CD4-positive, alpha-beta memory T cell (primary cell): ENCODE measurements around the gene GJE1. TPM values are rescaled to one million over a fixed set of nuclear protein-coding genes. Genes with fewer than 3 reads are reported as not detected.

Experiments
- CTCF ChIA-PET: fragments of 350-600 bp; sonication (Branson Sonifier 250); formaldehyde crosslinking; loops from one replicate; lab custom pipeline; 2021; ENCODE audit warnings: inconsistent platforms; ENCODE audit not compliant: partially characterized antibody; lab: Charles Lee
- POLR2A ChIA-PET: fragments of 350-600 bp; sonication (Branson Sonifier 250); formaldehyde crosslinking; loops from one replicate; lab custom pipeline; 2021; ENCODE audit not compliant: partially characterized antibody; lab: Charles Lee
- DNase-seq, 5 donors: peaks; one replicate each; pipeline versions ENCODE4 v3.0.0 to v3.0.0-alpha.2; 2020 to 2022; ENCODE audit warnings: mixed read lengths in 1 of 5
- H3K27ac ChIP-seq: one replicate; pipeline ENCODE4 v1.7.0; 2013; ENCODE audit warnings: low read depth, low read length
- H3K27me3 ChIP-seq: 2 replicates; pipeline ENCODE4 v1.7.0; 2013; ENCODE audit warnings: mild to moderate bottlenecking, low read length, moderate library complexity; ENCODE audit not compliant: insufficient read depth
- H3K36me3 ChIP-seq: 2 replicates; pipeline ENCODE4 v1.7.0; 2013; ENCODE audit warnings: mild to moderate bottlenecking, low read length, moderate library complexity; ENCODE audit not compliant: insufficient read depth
- H3K4me1 ChIP-seq: 2 replicates; pipeline ENCODE4 v1.7.0; 2013; ENCODE audit warnings: mild to moderate bottlenecking, low read length, moderate library complexity; ENCODE audit not compliant: insufficient read depth
- H3K4me3 ChIP-seq, 2 donors: one replicate each; pipeline ENCODE4 v1.7.0; 2013; ENCODE audit warnings: low read length in 2 of 2, mild to moderate bottlenecking in 1 of 2
- H3K9me3 ChIP-seq, 2 donors: one replicate each; pipeline ENCODE4 v1.7.0; 2013; ENCODE audit warnings: low read length in 2 of 2, control low read depth in 1 of 2; ENCODE audit not compliant: control insufficient read depth in 1 of 2
- H3K27ac Mint-ChIP-seq, 7 donors: one replicate each; pipeline ENCODE4 v1.8.0; 2020 to 2021; ENCODE audit warnings: mixed read lengths in 7 of 7, mild to moderate bottlenecking in 6 of 7, inconsistent platforms in 3 of 7, moderate library complexity in 3 of 7
- H3K27me3 Mint-ChIP-seq, 2 donors: one replicate each; pipeline ENCODE4 v1.8.0; 2020 to 2021; ENCODE audit warnings: mixed read lengths in 2 of 2
- H3K36me3 Mint-ChIP-seq, 2 donors: one replicate each; pipeline ENCODE4 v1.8.0; 2020 to 2021; ENCODE audit warnings: mixed read lengths in 2 of 2, inconsistent platforms in 1 of 2, mild to moderate bottlenecking in 1 of 2
- H3K4me1 Mint-ChIP-seq, 4 donors: one replicate each; pipeline ENCODE4 v1.8.0; 2020 to 2021; ENCODE audit warnings: mixed read lengths in 4 of 4, mild to moderate bottlenecking in 1 of 4
- H3K4me3 Mint-ChIP-seq, 8 donors: one replicate each; pipeline ENCODE4 v1.8.0; 2020 to 2021; ENCODE audit warnings: mixed read lengths in 8 of 8, mild to moderate bottlenecking in 7 of 8, moderate library complexity in 6 of 8, inconsistent platforms in 3 of 8
- H3K9me3 Mint-ChIP-seq, 8 donors: one replicate each; pipeline ENCODE4 v1.8.0; 2020 to 2021; ENCODE audit warnings: mixed read lengths in 8 of 8, mild to moderate bottlenecking in 5 of 8, inconsistent platforms in 3 of 8, moderate library complexity in 1 of 8
- intact Hi-C: fragments of 100-400 bp; cut with micrococcal nuclease; formaldehyde crosslinking; loops from one replicate; pipeline ENCODE4 v1.15.1; 2023
- polyA plus RNA-seq, 2 donors: library from polyadenylated mRNA; unstranded; fragments of 300-500 nt; fragmentation: Illumina TruSeq; gene quantifications; one replicate each; pipeline ENCODE4 v1.2.3, GENCODE V29; 2021
- total RNA-seq, 2 experiments: library from RNA; stranded (reverse); gene quantifications; one replicate each; pipeline ENCODE4 v1.2.3, GENCODE V29; 2021

The GJE1 gene
- total and polyA plus RNA-seq, 4 experiments from 2014 or later: not detected

- Mint-ChIP-seq H3K27me3 (no peaks in the 10 kb centered on the region), H3K4me3 (no peak overlapping the region), H3K9me3 (peaks cover 0 to 18% (median 13%) of the 10 kb centered on the region in 8 donors), H3K36me3 (peaks cover 70 to 81% of the 10 kb centered on the region in 2 donors), H3K4me1 (peaks cover 8 to 15% (median 11%) of the 10 kb centered on the region in 4 donors), H3K27ac (no peak overlapping the region)
- Histone ChIP-seq H3K9me3 (peaks cover 0 to 3% of the 10 kb centered on the region in 2 donors), H3K4me1 (no peaks in the 10 kb centered on the region), H3K36me3 (peaks cover 20% of the 10 kb centered on the region), H3K27me3 (no peaks in the 10 kb centered on the region), H3K4me3 (no peak overlapping the region), H3K27ac (no peak overlapping the region)
- POLR2A ChIA-PET: no interaction called here
- intact Hi-C loops: no loop called here
- CTCF ChIA-PET: interaction anchor here (0.5 kb wide), 1 partner anchor 21 kb away, joined by 3 read pairs; no protein-coding TSS in a partner anchor
- no peak for DNase-seq
Measured at GRCh38 chr6:142178129-142178528, 45.4 kb downstream of the GJE1 start.

DNA sequence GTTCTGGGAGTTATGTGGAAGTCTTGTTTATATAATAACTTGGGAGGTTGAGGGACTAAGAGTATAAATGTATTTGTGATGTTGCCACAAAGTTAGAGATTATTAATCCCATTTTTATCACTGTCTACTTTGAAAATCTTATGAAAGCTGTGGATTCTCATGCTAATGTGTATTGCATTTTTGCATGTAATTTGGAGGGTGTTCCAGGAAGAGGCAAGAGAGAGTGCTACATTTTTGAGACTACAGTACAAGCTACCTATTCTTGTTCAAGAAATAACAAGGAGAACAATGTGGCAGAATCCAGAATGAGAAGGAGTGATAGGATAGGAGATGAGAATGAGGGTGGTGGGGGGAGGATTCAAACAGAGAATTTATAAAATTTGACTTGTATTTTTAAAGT, 49.3 kb downstream of the GJE1 start:
- ChIA-PET CTCF (interaction anchor here (1.0 to 1.2 kb wide), 2 partner anchors 26 kb away, joined by 3 to 4 read pairs; no protein-coding TSS in a partner anchor), POLR2A (no interaction called here)
- Histone ChIP-seq H3K27ac (no peak overlapping the region), H3K4me1 (no peaks in the 10 kb centered on the region), H3K4me3 (no peak overlapping the region), H3K9me3 (peaks cover 0 to 3% of the 10 kb centered on the region in 2 donors), H3K36me3 (peaks cover 14% of the 10 kb centered on the region), H3K27me3 (no peaks in the 10 kb centered on the region)
- Mint-ChIP-seq H3K9me3 (peaks cover 0 to 13% (median 11%) of the 10 kb centered on the region in 8 donors), H3K4me3 (no peak overlapping the region), H3K4me1 (peaks cover 9 to 24% (median 18%) of the 10 kb centered on the region in 4 donors), H3K27ac (peak overlapping the region in 1 of 7 donors; percentile 5), H3K36me3 (peaks cover 40 to 45% of the 10 kb centered on the region in 2 donors), H3K27me3 (no peaks in the 10 kb centered on the region)
- DNase-seq: no peak
- intact Hi-C loops: no loop called here

GRCh38 chr6:142183351-142183750, 50.6 kb downstream of the GJE1 start:
- Mint-ChIP-seq H3K4me1 (peaks cover 9 to 24% (median 18%) of the 10 kb centered on the region in 4 donors), H3K9me3 (peaks cover 0 to 1% (median under 1%) of the 10 kb centered on the region in 8 donors), H3K36me3 (peaks cover 31 to 32% of the 10 kb centered on the region in 2 donors), H3K27ac (no peak overlapping the region), H3K4me3 (no peak overlapping the region), H3K27me3 (no peaks in the 10 kb centered on the region)
- H3K27ac ChIP-seq: no peak overlapping the region
- H3K4me1 ChIP-seq: no peaks in the 10 kb centered on the region
- no peaks in the 10 kb centered on the region for H3K27me3 ChIP-seq
- H3K36me3 ChIP-seq: peaks cover 4% of the 10 kb centered on the region
- POLR2A ChIA-PET: no interaction called here
- H3K4me3 ChIP-seq: no peak overlapping the region
- no peak for DNase-seq
- H3K9me3 ChIP-seq: no peaks in the 10 kb centered on the region
- intact Hi-C loops: no loop called here
- CTCF ChIA-PET: interaction anchor here (1.0 to 1.2 kb wide), 2 partner anchors 24 to 27 kb away, joined by 3 to 4 read pairs; no protein-coding TSS in a partner anchor

DNA sequence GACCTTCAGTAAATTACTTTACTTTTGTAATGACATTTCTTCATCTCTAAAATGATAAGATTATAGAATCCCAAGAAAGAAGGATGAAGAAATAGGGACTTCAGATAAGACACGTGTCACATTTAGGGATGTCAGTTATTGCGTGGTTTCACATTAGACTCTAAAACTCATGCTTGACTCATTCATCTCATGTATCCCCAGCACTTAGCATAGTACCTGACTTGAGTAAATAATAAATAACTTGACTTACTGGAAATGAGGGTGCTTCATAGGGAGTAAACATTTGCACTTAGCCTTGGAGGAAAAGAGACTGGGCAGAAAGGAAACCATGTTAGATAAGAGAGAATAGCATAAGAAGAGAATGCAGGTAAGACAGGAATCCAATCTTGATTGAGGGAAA, 51.6 kb downstream of the GJE1 start:
- Histone ChIP-seq H3K27me3 (no peaks in the 10 kb centered on the region), H3K4me1 (no peaks in the 10 kb centered on the region), H3K27ac (no peak overlapping the region), H3K4me3 (no peak overlapping the region), H3K9me3 (no peaks in the 10 kb centered on the region), H3K36me3 (peaks cover 4% of the 10 kb centered on the region)
- CTCF ChIA-PET: no interaction called here
- POLR2A ChIA-PET: no interaction called here
- no peak overlapping the region for H3K27ac Mint-ChIP-seq
- H3K4me1 Mint-ChIP-seq: peaks cover 9 to 24% (median 18%) of the 10 kb centered on the region in 4 donors
- intact Hi-C loops: no loop called here
- H3K4me3 Mint-ChIP-seq: no peak overlapping the region
- H3K36me3 Mint-ChIP-seq: peaks cover 27 to 31% of the 10 kb centered on the region in 2 donors
- no peak for DNase-seq
- peaks cover 0 to 1% (median 0%) of the 10 kb centered on the region in 8 donors for H3K9me3 Mint-ChIP-seq
- no peaks in the 10 kb centered on the region for H3K27me3 Mint-ChIP-seq

Other genes starting within 250 kb of the GJE1 start
- gene NMBR, start 14.2 kb downstream of the GJE1 start, total RNA-seq: not detected
- not detected for gene NMBR, start 14.2 kb downstream of the GJE1 start, polyA plus RNA-seq
- 10 to 100 TPM; 31.2 to 31.4 TPM for gene VTA1, start 14.3 kb downstream of the GJE1 start, total RNA-seq
- 10 to 100 TPM; 54.2 to 79.7 TPM for gene VTA1, start 14.3 kb downstream of the GJE1 start, polyA plus RNA-seq
- gene ADGRG6, start 169.1 kb downstream of the GJE1 start, total RNA-seq: under 1 TPM; 0.22 to 0.47 TPM
- gene ADGRG6, start 169.1 kb downstream of the GJE1 start, polyA plus RNA-seq: not detected